Measurements from ENCODE around the gene ANKRD27.
"Not testable (repeated sequence)": the region's sequence is repeated elsewhere in the genome, so short reads cannot be mapped to it uniquely, and the experiment has no call there.

The ANKRD27 gene

GRCh38 chr19:32674931-32675719 is at the start of gene ANKRD27:
ANKRD27 (minus strand) TSS chr19:32675180; CDS start chr19:32659015, 16,165 bp downstream.
- no peaks in the 10 kb centered on the region for H3K36me3 ChIP-seq (ENCODE audit: control insufficient read depth in 2 of 2, insufficient read depth in 2 of 2, low read length in 2 of 2)
- H3K27me3 ChIP-seq (ENCODE audit: control insufficient read depth in 1 of 2, insufficient read depth in 2 of 2, low read length in 2 of 2), result peaks cover 8 to 15% of the 10 kb centered on the region in 2 donors
- H3K9me3 ChIP-seq (ENCODE audit: control insufficient read depth in 2 of 2, low read length in 2 of 2), result no peaks in the 10 kb centered on the region
- H3K4me3 ChIP-seq (ENCODE audit: low read length in 2 of 2), result peak within 1 kb of the TSS; percentile 88
- H3K9ac ChIP-seq (ENCODE audit: low read length in 2 of 2), result peak within 1 kb of the TSS; percentile 66 to 74
- peaks cover 33% of the 10 kb centered on the region for H3K4me1 ChIP-seq (ENCODE audit: control insufficient read depth, insufficient read depth, low read length)
- H3K27ac ChIP-seq (ENCODE audit: low read length), result peak within 1 kb of the TSS; percentile 53

GRCh38 chr19:32720936-32721250 is 45.9 kb upstream of the ANKRD27 start:
- Histone ChIP-seq H3K27ac (ENCODE audit: low read length) (no peak overlapping the region), H3K4me3 (ENCODE audit: low read length in 2 of 2) (no peak overlapping the region), H3K4me1 (ENCODE audit: control insufficient read depth, insufficient read depth, low read length) (no peaks in the 10 kb centered on the region), H3K9me3 (ENCODE audit: control insufficient read depth in 2 of 2, low read length in 2 of 2) (no peaks in the 10 kb centered on the region), H3K9ac (ENCODE audit: low read length in 2 of 2) (no peak overlapping the region), H3K27me3 (ENCODE audit: control insufficient read depth in 1 of 2, insufficient read depth in 2 of 2, low read length in 2 of 2) (no peaks in the 10 kb centered on the region), H3K36me3 (ENCODE audit: control insufficient read depth in 2 of 2, insufficient read depth in 2 of 2, low read length in 2 of 2) (no peaks in the 10 kb centered on the region)

- Histone ChIP-seq H3K27me3 (ENCODE audit: control insufficient read depth in 1 of 2, insufficient read depth in 2 of 2, low read length in 2 of 2) (no peaks in the 10 kb centered on the region), H3K4me3 (ENCODE audit: low read length in 2 of 2) (no peak overlapping the region), H3K36me3 (ENCODE audit: control insufficient read depth in 2 of 2, insufficient read depth in 2 of 2, low read length in 2 of 2) (no peaks in the 10 kb centered on the region), H3K4me1 (ENCODE audit: control insufficient read depth, insufficient read depth, low read length) (no peaks in the 10 kb centered on the region), H3K27ac (ENCODE audit: low read length) (no peak overlapping the region), H3K9ac (ENCODE audit: low read length in 2 of 2) (no peak overlapping the region), H3K9me3 (ENCODE audit: control insufficient read depth in 2 of 2, low read length in 2 of 2) (no peaks in the 10 kb centered on the region)
These were observed 45.4 kb upstream of the ANKRD27 start for GRCh38 chr19:32720216-32720935.

GRCh38 chr19:32719611-32720059 is 44.7 kb upstream of the ANKRD27 start, which contains the start of gene TDRD12:
TDRD12 (plus strand) TSS chr19:32719767; CDS start chr19:32720073, 306 bp downstream.
- Histone ChIP-seq H3K27ac (ENCODE audit: low read length) (no peak within 1 kb of the TSS), H3K27me3 (ENCODE audit: control insufficient read depth in 1 of 2, insufficient read depth in 2 of 2, low read length in 2 of 2) (no peaks in the 10 kb centered on the region), H3K9me3 (ENCODE audit: control insufficient read depth in 2 of 2, low read length in 2 of 2) (no peaks in the 10 kb centered on the region), H3K4me1 (ENCODE audit: control insufficient read depth, insufficient read depth, low read length) (no peaks in the 10 kb centered on the region), H3K4me3 (ENCODE audit: low read length in 2 of 2) (no peak within 1 kb of the TSS), H3K9ac (ENCODE audit: low read length in 2 of 2) (no peak within 1 kb of the TSS), H3K36me3 (ENCODE audit: control insufficient read depth in 2 of 2, insufficient read depth in 2 of 2, low read length in 2 of 2) (peaks cover 3% of the 10 kb centered on the region in 2 donors)

- Histone ChIP-seq H3K27me3 (ENCODE audit: control insufficient read depth in 1 of 2, insufficient read depth in 2 of 2, low read length in 2 of 2) (no peaks in the 10 kb centered on the region), H3K4me3 (ENCODE audit: low read length in 2 of 2) (no peak overlapping the region), H3K27ac (ENCODE audit: low read length) (no peak overlapping the region), H3K36me3 (ENCODE audit: control insufficient read depth in 2 of 2, insufficient read depth in 2 of 2, low read length in 2 of 2) (peaks cover 3 to 7% of the 10 kb centered on the region in 2 donors), H3K4me1 (ENCODE audit: control insufficient read depth, insufficient read depth, low read length) (no peaks in the 10 kb centered on the region), H3K9ac (ENCODE audit: low read length in 2 of 2) (no peak overlapping the region), H3K9me3 (ENCODE audit: control insufficient read depth in 2 of 2, low read length in 2 of 2) (no peaks in the 10 kb centered on the region)
These were observed 43.3 kb upstream of the ANKRD27 start for GRCh38 chr19:32718286-32718685.

- H3K27me3 ChIP-seq (ENCODE audit: control insufficient read depth in 1 of 2, insufficient read depth in 2 of 2, low read length in 2 of 2), result no peaks in the 10 kb centered on the region
- no peak overlapping the region for H3K27ac ChIP-seq (ENCODE audit: low read length)
- no peak overlapping the region for H3K9ac ChIP-seq (ENCODE audit: low read length in 2 of 2)
- H3K4me3 ChIP-seq (ENCODE audit: low read length in 2 of 2), result no peak overlapping the region
- no peaks in the 10 kb centered on the region for H3K9me3 ChIP-seq (ENCODE audit: control insufficient read depth in 2 of 2, low read length in 2 of 2)
- no peaks in the 10 kb centered on the region for H3K4me1 ChIP-seq (ENCODE audit: control insufficient read depth, insufficient read depth, low read length)
- H3K36me3 ChIP-seq (ENCODE audit: control insufficient read depth in 2 of 2, insufficient read depth in 2 of 2, low read length in 2 of 2), result peaks cover 3 to 10% of the 10 kb centered on the region in 2 donors
These were observed 42.5 kb upstream of the ANKRD27 start for GRCh38 chr19:32717496-32717895.

- H3K4me3 ChIP-seq (ENCODE audit: low read length in 2 of 2); H3K9ac ChIP-seq (ENCODE audit: low read length in 2 of 2); H3K27me3 ChIP-seq (ENCODE audit: control insufficient read depth in 1 of 2, insufficient read depth in 2 of 2, low read length in 2 of 2); H3K9me3 ChIP-seq (ENCODE audit: control insufficient read depth in 2 of 2, low read length in 2 of 2); H3K4me1 ChIP-seq (ENCODE audit: control insufficient read depth, insufficient read depth, low read length); H3K27ac ChIP-seq (ENCODE audit: low read length): not testable (repeated sequence)
- peaks cover 7 to 13% of the 10 kb centered on the region in 2 donors for H3K36me3 ChIP-seq (ENCODE audit: control insufficient read depth in 2 of 2, insufficient read depth in 2 of 2, low read length in 2 of 2)
These were observed 41.2 kb upstream of the ANKRD27 start for GRCh38 chr19:32716203-32716602.

GRCh38 chr19:32711747-32712146 is 36.8 kb upstream of the ANKRD27 start:
- no peaks in the 10 kb centered on the region for H3K27me3 ChIP-seq (ENCODE audit: control insufficient read depth in 1 of 2, insufficient read depth in 2 of 2, low read length in 2 of 2)
- no peaks in the 10 kb centered on the region for H3K4me1 ChIP-seq (ENCODE audit: control insufficient read depth, insufficient read depth, low read length)
- H3K27ac ChIP-seq (ENCODE audit: low read length), result no peak overlapping the region
- H3K9me3 ChIP-seq (ENCODE audit: control insufficient read depth in 2 of 2, low read length in 2 of 2), result no peaks in the 10 kb centered on the region
- H3K36me3 ChIP-seq (ENCODE audit: control insufficient read depth in 2 of 2, insufficient read depth in 2 of 2, low read length in 2 of 2), result peaks cover 13 to 14% of the 10 kb centered on the region in 2 donors
- H3K4me3 ChIP-seq (ENCODE audit: low read length in 2 of 2), result no peak overlapping the region
- H3K9ac ChIP-seq (ENCODE audit: low read length in 2 of 2), result no peak overlapping the region

GRCh38 chr19:32709032-32709431 is 34.1 kb upstream of the ANKRD27 start:
- peaks cover 10 to 14% of the 10 kb centered on the region in 2 donors for H3K36me3 ChIP-seq (ENCODE audit: control insufficient read depth in 2 of 2, insufficient read depth in 2 of 2, low read length in 2 of 2)
- no peaks in the 10 kb centered on the region for H3K4me1 ChIP-seq (ENCODE audit: control insufficient read depth, insufficient read depth, low read length)
- no peak overlapping the region for H3K9ac ChIP-seq (ENCODE audit: low read length in 2 of 2)
- H3K4me3 ChIP-seq (ENCODE audit: low read length in 2 of 2), result no peak overlapping the region
- peaks cover 0 to 4% of the 10 kb centered on the region in 2 donors for H3K9me3 ChIP-seq (ENCODE audit: control insufficient read depth in 2 of 2, low read length in 2 of 2)
- H3K27me3 ChIP-seq (ENCODE audit: control insufficient read depth in 1 of 2, insufficient read depth in 2 of 2, low read length in 2 of 2), result no peaks in the 10 kb centered on the region
- no peak overlapping the region for H3K27ac ChIP-seq (ENCODE audit: low read length)

- Histone ChIP-seq H3K9me3 (ENCODE audit: control insufficient read depth in 2 of 2, low read length in 2 of 2) (peaks cover 0 to 4% of the 10 kb centered on the region in 2 donors), H3K4me3 (ENCODE audit: low read length in 2 of 2) (no peak overlapping the region), H3K36me3 (ENCODE audit: control insufficient read depth in 2 of 2, insufficient read depth in 2 of 2, low read length in 2 of 2) (peaks cover 10 to 11% of the 10 kb centered on the region in 2 donors), H3K9ac (ENCODE audit: low read length in 2 of 2) (no peak overlapping the region), H3K27ac (ENCODE audit: low read length) (no peak overlapping the region), H3K27me3 (ENCODE audit: control insufficient read depth in 1 of 2, insufficient read depth in 2 of 2, low read length in 2 of 2) (no peaks in the 10 kb centered on the region), H3K4me1 (ENCODE audit: control insufficient read depth, insufficient read depth, low read length) (no peaks in the 10 kb centered on the region)
These were observed 33.5 kb upstream of the ANKRD27 start for GRCh38 chr19:32708457-32708856.

- not testable (repeated sequence) for H3K27ac ChIP-seq (ENCODE audit: low read length); H3K27me3 ChIP-seq (ENCODE audit: control insufficient read depth in 1 of 2, insufficient read depth in 2 of 2, low read length in 2 of 2); H3K36me3 ChIP-seq (ENCODE audit: control insufficient read depth in 2 of 2, insufficient read depth in 2 of 2, low read length in 2 of 2); H3K9me3 ChIP-seq (ENCODE audit: control insufficient read depth in 2 of 2, low read length in 2 of 2); H3K9ac ChIP-seq (ENCODE audit: low read length in 2 of 2); H3K4me3 ChIP-seq (ENCODE audit: low read length in 2 of 2); H3K4me1 ChIP-seq (ENCODE audit: control insufficient read depth, insufficient read depth, low read length)
These were observed 29.0 kb upstream of the ANKRD27 start for GRCh38 chr19:32704006-32704405.

All from stomach smooth muscle (tissue), 2 donors.